ENCODE results near the gene PLA2G4F. TPM values are rescaled to one million over a fixed set of nuclear protein-coding genes. Genes with fewer than 3 reads are reported as not detected.

The PLA2G4F gene
- total RNA-seq, 3 donors from 2014 or later: under 0.01 to 2.0 (median 1.8) TPM

- no peaks in the 10 kb centered on the region for H3K9me3 ChIP-seq
- no peak overlapping the region for H3K4me3 ChIP-seq
- no peaks in the 10 kb centered on the region for H3K27me3 ChIP-seq
- H3K27ac ChIP-seq: no peak overlapping the region
- DNase-seq (ENCODE audit: low spot score in 2 of 2): no peak
- no peak for TF ChIP-seq POLR2A (IDR thresholded peaks at IDR 0.05)
- TF ChIP-seq CTCF (IDR thresholded peaks at IDR 0.05): no peak
- no peak for TF ChIP-seq POLR2AphosphoS5 (IDR thresholded peaks at IDR 0.05)
- H3K36me3 ChIP-seq: no peaks in the 10 kb centered on the region
- intact Hi-C loops (cut with DNase I; ENCODE audit: low total_unique reads): no loop called here
- H3K4me1 ChIP-seq: no peaks in the 10 kb centered on the region
Measured at GRCh38 chr15:42140383-42141070, 15.9 kb downstream of the PLA2G4F start.

GRCh38 chr15:42139596-42139995 lies 16.8 kb downstream of the PLA2G4F start:
- TF ChIP-seq CTCF (IDR thresholded peaks at IDR 0.05): no peak
- TF ChIP-seq POLR2A (IDR thresholded peaks at IDR 0.05): no peak
- TF ChIP-seq POLR2AphosphoS5 (IDR thresholded peaks at IDR 0.05): no peak
- intact Hi-C loops (cut with DNase I; ENCODE audit: low total_unique reads): no loop called here
- no peaks in the 10 kb centered on the region for H3K36me3 ChIP-seq

GRCh38 chr15:42138968-42139386 lies 17.5 kb downstream of the PLA2G4F start:
- Histone ChIP-seq H3K4me1 (no peaks in the 10 kb centered on the region), H3K9me3 (no peaks in the 10 kb centered on the region), H3K27me3 (no peaks in the 10 kb centered on the region), H3K36me3 (no peaks in the 10 kb centered on the region), H3K4me3 (no peak overlapping the region), H3K27ac (no peak overlapping the region)
- no peak for DNase-seq (ENCODE audit: low spot score in 2 of 2)
- intact Hi-C loops (cut with DNase I; ENCODE audit: low total_unique reads): no loop called here
- TF ChIP-seq POLR2AphosphoS5 (IDR thresholded peaks at IDR 0.05) (no peak), CTCF (IDR thresholded peaks at IDR 0.05) (no peak), POLR2A (IDR thresholded peaks at IDR 0.05) (no peak)

More at GRCh38 chr15:42139596-42139995, 16.8 kb downstream of the PLA2G4F start:
- Histone ChIP-seq H3K4me3 (no peak overlapping the region), H3K27me3 (no peaks in the 10 kb centered on the region), H3K27ac (no peak overlapping the region), H3K4me1 (no peaks in the 10 kb centered on the region), H3K9me3 (no peaks in the 10 kb centered on the region)
- DNase-seq (ENCODE audit: low spot score in 2 of 2): no peak

GRCh38 chr15:42138411-42138810 lies 18.0 kb downstream of the PLA2G4F start:
- no peak for DNase-seq (ENCODE audit: low spot score in 2 of 2)
- intact Hi-C loops (cut with DNase I; ENCODE audit: low total_unique reads): no loop called here
- H3K27me3 ChIP-seq: no peaks in the 10 kb centered on the region
- no peak overlapping the region for H3K27ac ChIP-seq
- TF ChIP-seq POLR2A (IDR thresholded peaks at IDR 0.05) (no peak), POLR2AphosphoS5 (IDR thresholded peaks at IDR 0.05) (no peak), CTCF (IDR thresholded peaks at IDR 0.05) (no peak)
- no peaks in the 10 kb centered on the region for H3K36me3 ChIP-seq
- no peak overlapping the region for H3K4me3 ChIP-seq
- H3K4me1 ChIP-seq: no peaks in the 10 kb centered on the region
- no peaks in the 10 kb centered on the region for H3K9me3 ChIP-seq

GRCh38 chr15:42137461-42138261 lies 18.8 kb downstream of the PLA2G4F start:
- Histone ChIP-seq H3K9me3 (no peaks in the 10 kb centered on the region), H3K27me3 (no peaks in the 10 kb centered on the region), H3K4me3 (no peak overlapping the region), H3K36me3 (no peaks in the 10 kb centered on the region), H3K27ac (no peak overlapping the region), H3K4me1 (no peaks in the 10 kb centered on the region)
- no peak for DNase-seq (ENCODE audit: low spot score in 2 of 2)
- TF ChIP-seq POLR2AphosphoS5 (IDR thresholded peaks at IDR 0.05) (no peak), CTCF (IDR thresholded peaks at IDR 0.05) (peak in 2 of 3 donors; percentile 49 to 54), POLR2A (IDR thresholded peaks at IDR 0.05) (no peak)
- intact Hi-C loops (cut with DNase I; ENCODE audit: low total_unique reads): no loop called here
